Stimulated activated CD8-positive, alpha-beta memory T cell treated with anti-CD3 and anti-CD28 coated beads, Interleukin-15, amount 100 ng/mL, for 4 hours (primary cell): ENCODE measurements around the gene ZMAT3.
"Not testable (repeated sequence)": the region's sequence is repeated elsewhere in the genome, so short reads cannot be mapped to it uniquely, and the experiment has no call there.

Experiments used
- DNase-seq, 2 donors: peaks; one replicate each; pipeline ENCODE4 v3.0.0-alpha.2; 2020; ENCODE audit warnings: low read depth in 2 of 2

ZMAT3 gene

GRCh38 chr3:179071323-179072099 lies at the start of gene ZMAT3:
Gene ZMAT3 (minus strand): TSS chr3:179071809. CDS start chr3:179067752, 4,057 bp downstream.
- peak; percentile 72 to 76 for DNase-seq

- no peak for DNase-seq
These were observed 45.2 kb upstream of the ZMAT3 start for GRCh38 chr3:179116816-179117215.

GRCh38 chr3:179115444-179115843 lies 43.8 kb upstream of the ZMAT3 start:
- DNase-seq: not testable (repeated sequence)

DNA sequence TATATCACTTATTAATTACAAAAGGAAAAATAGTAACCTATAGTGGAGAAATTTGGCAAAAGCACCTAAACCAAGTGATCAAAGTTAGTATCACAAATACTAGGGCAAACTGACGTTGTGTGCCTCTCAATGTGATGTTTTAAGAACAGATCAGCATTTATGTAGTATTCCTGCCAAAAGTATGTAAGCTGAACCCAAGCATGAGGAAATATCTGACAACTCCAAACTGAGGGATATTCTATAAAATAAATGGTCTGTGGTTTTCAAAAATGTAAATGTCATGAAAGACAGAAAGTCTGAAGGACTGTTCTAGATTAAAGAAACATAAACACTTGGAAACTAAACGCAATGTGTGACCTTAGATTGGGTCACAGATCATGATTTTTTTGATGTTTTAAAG lies 42.3 kb upstream of the ZMAT3 start:
- DNase-seq: no peak

DNA sequence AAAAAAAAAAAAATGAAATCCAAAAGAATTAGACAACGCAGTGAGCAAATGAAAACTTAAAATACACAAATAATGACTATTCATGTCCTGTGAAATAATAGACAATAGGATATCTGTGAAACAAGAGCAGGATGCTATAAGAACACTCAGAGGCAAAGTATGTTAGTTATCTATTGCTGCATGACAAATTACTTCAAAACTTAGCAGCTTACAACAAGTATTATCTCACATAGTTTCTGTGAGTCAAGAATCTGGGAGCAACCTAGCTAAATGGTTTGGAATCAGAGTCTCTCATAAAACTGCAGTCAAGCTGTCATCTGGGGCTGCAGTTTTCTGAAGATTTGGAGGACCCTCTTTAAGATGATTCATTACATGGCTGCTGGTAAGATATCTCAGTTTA lies 36.5 kb upstream of the ZMAT3 start:
- DNase-seq: no peak

- DNase-seq: no peak
These were observed 36.0 kb upstream of the ZMAT3 start for GRCh38 chr3:179107617-179108016.

- no peak for DNase-seq
These were observed 34.3 kb upstream of the ZMAT3 start for GRCh38 chr3:179105881-179106280.

DNA sequence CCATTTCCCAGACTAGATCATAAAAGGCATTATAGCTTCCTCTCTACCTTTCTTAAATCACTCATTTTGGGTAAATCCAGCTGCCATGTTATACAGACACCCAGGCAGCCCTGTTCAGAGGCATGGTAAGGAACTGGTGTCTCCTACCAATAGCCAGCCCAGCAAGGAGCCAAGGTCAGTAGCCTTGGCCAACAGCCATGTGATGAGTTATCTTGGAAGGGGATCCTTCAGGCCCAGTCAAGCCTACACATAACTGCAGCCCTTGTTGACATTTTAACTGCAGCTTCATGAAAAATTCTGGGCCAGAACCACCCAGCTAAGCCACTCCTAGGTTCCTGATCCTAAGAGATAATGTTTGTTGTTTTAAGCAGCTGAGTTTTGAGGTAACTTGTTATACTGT lies 29.0 kb upstream of the ZMAT3 start:
- DNase-seq: no peak

GRCh38 chr3:179098388-179099077 lies 26.9 kb upstream of the ZMAT3 start:
- no peak for DNase-seq

- no peak for DNase-seq
These were observed 22.2 kb upstream of the ZMAT3 start for GRCh38 chr3:179093807-179094206.

- no peak for DNase-seq
These were observed 19.5 kb upstream of the ZMAT3 start for GRCh38 chr3:179091113-179091512.

- DNase-seq: no peak
These were observed 16.7 kb upstream of the ZMAT3 start for GRCh38 chr3:179088306-179088705.

- DNase-seq: no peak
These were observed 12.4 kb upstream of the ZMAT3 start for GRCh38 chr3:179083977-179084376.

DNA sequence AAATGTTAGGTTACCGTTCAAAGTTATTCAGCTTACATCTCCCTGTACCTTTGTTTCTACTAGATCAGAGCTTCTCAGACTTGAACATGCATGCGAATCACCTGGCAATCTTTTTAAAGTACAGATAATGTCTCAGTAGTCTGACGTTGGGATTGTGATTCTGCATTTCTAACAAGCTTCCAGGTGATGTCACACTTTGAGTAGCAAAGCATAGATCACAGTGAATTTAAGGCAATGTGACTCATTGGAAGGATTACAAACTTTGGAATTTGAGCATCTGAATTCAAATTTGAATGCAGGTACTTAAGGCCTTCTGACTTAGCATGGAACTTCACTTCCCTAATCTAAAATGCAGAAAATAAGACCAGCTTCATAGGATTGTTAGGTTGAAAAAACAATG lies 10.8 kb upstream of the ZMAT3 start:
- DNase-seq: no peak

- no peak for DNase-seq
These were observed 10.3 kb upstream of the ZMAT3 start for GRCh38 chr3:179081885-179082284.

- no peak for DNase-seq
These were observed 7.9 kb upstream of the ZMAT3 start for GRCh38 chr3:179079537-179079936.

GRCh38 chr3:179076243-179077027 lies 4.8 kb upstream of the ZMAT3 start:
- no peak for DNase-seq

- DNase-seq: no peak
These were observed 3.0 kb upstream of the ZMAT3 start for GRCh38 chr3:179074656-179075055.

- no peak for DNase-seq
These were observed 2.2 kb upstream of the ZMAT3 start for GRCh38 chr3:179073816-179074215.

DNA sequence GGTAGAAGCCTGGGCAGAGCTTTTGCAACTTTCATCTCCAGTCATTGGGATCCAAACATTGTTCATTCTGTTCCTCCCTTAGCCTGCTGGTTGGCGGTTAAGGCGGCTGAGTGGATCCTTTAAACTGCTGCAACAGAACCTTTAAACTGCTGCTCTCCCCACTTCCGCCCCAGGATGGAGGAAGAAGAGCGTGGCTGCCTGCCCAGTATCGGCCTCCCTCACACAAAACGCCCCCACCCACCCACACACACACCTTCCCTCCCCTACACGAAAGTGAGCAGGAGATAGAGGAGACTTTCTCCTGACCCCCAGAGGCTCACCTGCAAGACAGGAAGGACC lies 460 bp upstream of the ZMAT3 start:
- peak; percentile 20 to 34 for DNase-seq

DNA sequence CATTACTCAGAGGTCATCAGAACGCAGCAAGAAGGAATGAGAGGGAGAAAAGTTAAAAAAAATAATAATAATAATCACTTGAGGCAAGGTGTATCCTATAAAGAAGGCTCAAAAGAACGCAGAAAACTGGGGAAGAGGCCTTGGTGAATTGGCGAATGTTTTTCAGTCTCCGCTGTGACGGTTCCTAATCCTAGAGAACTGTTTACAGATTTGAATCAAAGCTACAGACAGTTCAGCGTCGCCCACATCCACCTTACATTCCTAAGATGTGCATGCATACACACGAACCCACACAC lies 634 bp downstream of the ZMAT3 start:
- no peak for DNase-seq

- DNase-seq: no peak
These were observed 1.7 kb downstream of the ZMAT3 start for GRCh38 chr3:179069762-179070390.
